Measurements from ENCODE around the gene HS1BP3. TPM values are rescaled to one million over a fixed set of nuclear protein-coding genes. Genes with fewer than 3 reads are reported as not detected.

HS1BP3 gene
- polyA plus RNA-seq, 2 of the 4 experiments (the other 2 are of a cell fraction), result 12.4 to 23.5 TPM

GRCh38 chr2:20588918-20589871, 61.7 kb downstream of the HS1BP3 start:
- Histone ChIP-seq H3K4me3 (no peak overlapping the region), H3K4me1 (peaks cover 49% of the 10 kb centered on the region), H3K9me3 (no peaks in the 10 kb centered on the region), H3K27ac (peak overlapping the region; percentile 43 to 89; a peak in 4 of 6 replicates), H3K4me2 (no peak overlapping the region; the same call in 2 of the 3 replicates)
- ATAC-seq, result no peak
- ChIA-PET CTCF (interaction anchor here (0.8 to 3.9 kb wide), 7 partner anchors 11 to 145 kb away, joined by 3 to 12 read pairs (median 3); no protein-coding TSS in a partner anchor), POLR2A (interaction anchor here (3.0 kb wide), 1 partner anchor 142 kb away, joined by 24 read pairs; the partner anchor contains the start of gene RHOB)
- TF ChIP-seq RCOR1 (IDR thresholded peaks at IDR 0.05; ENCODE audit: low read depth, low read length) (no peak), MAX (IDR thresholded peaks at IDR 0.05) (no peak), TFCP2L1 (CRISPR knock-in tag; IDR thresholded peaks at IDR 0.05) (no peak), CBX2 (IDR thresholded peaks at IDR 0.05; ENCODE audit: borderline replicate concordance, low read depth) (no peak), BHLHE40 (IDR thresholded peaks at IDR 0.05; ENCODE audit: low read depth, low read length) (no peak)
- TF ChIP-seq, protein P1, sequence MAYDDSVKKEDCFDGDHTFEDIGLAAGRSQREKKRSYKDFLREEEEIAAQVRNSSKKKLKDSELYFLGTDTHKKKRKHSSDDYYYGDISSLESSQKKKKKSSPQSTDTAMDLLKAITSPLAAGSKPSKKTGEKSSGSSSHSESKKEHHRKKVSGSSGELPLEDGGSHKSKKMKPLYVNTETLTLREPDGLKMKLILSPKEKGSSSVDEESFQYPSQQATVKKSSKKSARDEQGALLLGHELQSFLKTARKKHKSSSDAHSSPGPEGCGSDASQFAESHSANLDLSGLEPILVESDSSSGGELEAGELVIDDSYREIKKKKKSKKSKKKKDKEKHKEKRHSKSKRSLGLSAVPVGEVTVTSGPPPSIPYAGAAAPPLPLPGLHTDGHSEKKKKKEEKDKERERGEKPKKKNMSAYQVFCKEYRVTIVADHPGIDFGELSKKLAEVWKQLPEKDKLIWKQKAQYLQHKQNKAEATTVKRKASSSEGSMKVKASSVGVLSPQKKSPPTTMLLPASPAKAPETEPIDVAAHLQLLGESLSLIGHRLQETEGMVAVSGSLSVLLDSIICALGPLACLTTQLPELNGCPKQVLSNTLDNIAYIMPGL (CRISPR knock-in tag; IDR thresholded peaks at IDR 0.05; ENCODE audit: borderline replicate concordance), result no peak
- TF ChIP-seq, protein P2, sequence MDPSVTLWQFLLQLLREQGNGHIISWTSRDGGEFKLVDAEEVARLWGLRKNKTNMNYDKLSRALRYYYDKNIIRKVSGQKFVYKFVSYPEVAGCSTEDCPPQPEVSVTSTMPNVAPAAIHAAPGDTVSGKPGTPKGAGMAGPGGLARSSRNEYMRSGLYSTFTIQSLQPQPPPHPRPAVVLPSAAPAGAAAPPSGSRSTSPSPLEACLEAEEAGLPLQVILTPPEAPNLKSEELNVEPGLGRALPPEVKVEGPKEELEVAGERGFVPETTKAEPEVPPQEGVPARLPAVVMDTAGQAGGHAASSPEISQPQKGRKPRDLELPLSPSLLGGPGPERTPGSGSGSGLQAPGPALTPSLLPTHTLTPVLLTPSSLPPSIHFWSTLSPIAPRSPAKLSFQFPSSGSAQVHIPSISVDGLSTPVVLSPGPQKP (IDR thresholded peaks at IDR 0.05; ENCODE audit: low read depth, low read length), result no peak
- WGBS (ENCODE audit: missing lambda C conversion rate), result 58% methylated on average over 7 of the region's 11 CpGs
- FAIRE-seq, result no peak
- no peak for DNase-seq (ENCODE audit: low read depth in 1 of 2, low spot score in 1 of 2)

GRCh38 chr2:20585710-20586594, 64.9 kb downstream of the HS1BP3 start:
- POLR2A ChIA-PET, result interaction anchor here (4.9 kb wide), 1 partner anchor 139 kb away, joined by 45 read pairs; the partner anchor contains the start of gene RHOB
- H3K9me3 ChIP-seq, result peaks cover 7% of the 10 kb centered on the region; the same call in 1 of the 3 replicates
- DNase-seq (ENCODE audit: low read depth in 1 of 2, low spot score in 1 of 2), result no peak
- 86% methylated on average over 22 of the region's 22 CpGs for WGBS (ENCODE audit: missing lambda C conversion rate)
- no peak overlapping the region for H3K4me2 ChIP-seq
- peak overlapping the region; percentile 70 to 90; a peak in 4 of 6 replicates for H3K27ac ChIP-seq
- CTCF ChIA-PET, result interaction anchor here (0.8 to 2.0 kb wide), 7 partner anchors 9 to 49 kb away, joined by 3 to 15 read pairs (median 5); no protein-coding TSS in a partner anchor
- FAIRE-seq, result no peak
- TF ChIP-seq HOXB13 (CRISPR knock-in tag; IDR thresholded peaks at IDR 0.05; ENCODE audit: low read depth), result no peak
- peak; percentile 77; the same call in 1 of the 2 replicates for TF ChIP-seq E2F6 (IDR thresholded peaks at IDR 0.05; ENCODE audit: borderline replicate concordance, low read depth)
- ATAC-seq, result no peak
- peaks cover 41% of the 10 kb centered on the region for H3K4me1 ChIP-seq
- H3K4me3 ChIP-seq, result no peak overlapping the region

DNA sequence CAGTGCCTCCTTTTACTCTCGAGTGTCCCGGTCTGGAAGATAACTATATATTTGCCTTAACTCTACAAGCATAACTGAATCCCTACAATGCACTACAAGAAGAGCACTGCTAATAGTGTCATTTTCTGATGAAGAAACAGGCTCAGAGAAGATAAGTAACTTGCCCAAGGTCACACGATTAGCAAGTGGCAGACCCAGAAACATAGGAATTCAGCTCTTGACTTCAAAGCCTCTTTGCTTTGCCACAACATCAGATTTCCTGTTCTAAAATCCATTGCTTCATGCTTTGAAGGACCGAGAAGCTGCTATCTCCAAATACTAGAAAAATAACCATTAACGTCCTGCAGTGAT, 65.6 kb downstream of the HS1BP3 start:
- FAIRE-seq, result no peak
- POLR2A ChIA-PET, result interaction anchor here (4.9 kb wide), 1 partner anchor 138 kb away, joined by 45 read pairs; the partner anchor contains the start of gene RHOB
- Histone ChIP-seq H3K4me1 (peaks cover 46% of the 10 kb centered on the region), H3K27ac (peak overlapping the region; percentile 70 to 90), H3K4me3 (no peak overlapping the region), H3K9me3 (peaks cover 11% of the 10 kb centered on the region; the same call in 1 of the 3 replicates), H3K4me2 (peak overlapping the region; percentile 71; the same call in 2 of the 3 replicates)
- DNase-seq (ENCODE audit: low read depth in 1 of 2, low spot score in 1 of 2), result no peak
- CTCF ChIA-PET, result interaction anchor here (0.8 to 2.0 kb wide), 7 partner anchors 9 to 50 kb away, joined by 3 to 15 read pairs (median 5); no protein-coding TSS in a partner anchor
- TF ChIP-seq RNF2 (IDR thresholded peaks at IDR 0.05; ENCODE audit: borderline replicate concordance, low read depth), result no peak
- TF ChIP-seq PHF8 (IDR thresholded peaks at IDR 0.05; ENCODE audit: borderline replicate concordance, low read depth), result no peak
- TF ChIP-seq KDM1A (IDR thresholded peaks at IDR 0.05; ENCODE audit: low read depth), result no peak
- no peak for TF ChIP-seq ZNF302 (CRISPR knock-in tag; IDR thresholded peaks at IDR 0.05)
- no peak for TF ChIP-seq BHLHE40 (IDR thresholded peaks at IDR 0.05; ENCODE audit: low read depth, low read length)
- no peak for TF ChIP-seq USF2 (IDR thresholded peaks at IDR 0.05)
- no peak for TF ChIP-seq RARB (CRISPR knock-in tag; IDR thresholded peaks at IDR 0.05)
- TF ChIP-seq TP53 (CRISPR knock-in tag; IDR thresholded peaks at IDR 0.05), result no peak
- no peak for TF ChIP-seq HOXB5 (CRISPR knock-in tag; IDR thresholded peaks at IDR 0.05)
- TF ChIP-seq, protein P3, sequence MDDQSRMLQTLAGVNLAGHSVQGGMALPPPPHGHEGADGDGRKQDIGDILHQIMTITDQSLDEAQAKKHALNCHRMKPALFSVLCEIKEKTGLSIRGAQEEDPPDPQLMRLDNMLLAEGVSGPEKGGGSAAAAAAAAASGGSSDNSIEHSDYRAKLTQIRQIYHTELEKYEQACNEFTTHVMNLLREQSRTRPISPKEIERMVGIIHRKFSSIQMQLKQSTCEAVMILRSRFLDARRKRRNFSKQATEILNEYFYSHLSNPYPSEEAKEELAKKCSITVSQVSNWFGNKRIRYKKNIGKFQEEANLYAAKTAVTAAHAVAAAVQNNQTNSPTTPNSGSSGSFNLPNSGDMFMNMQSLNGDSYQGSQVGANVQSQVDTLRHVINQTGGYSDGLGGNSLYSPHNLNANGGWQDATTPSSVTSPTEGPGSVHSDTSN (IDR thresholded peaks at IDR 0.05), result no peak
- no peak for ATAC-seq
- 83% methylated on average over 5 of the region's 5 CpGs for WGBS (ENCODE audit: missing lambda C conversion rate)

Data from A549 (cell line).